ENCODE results near the gene ERFL.
"Not testable (repeated sequence)": the region's sequence is repeated elsewhere in the genome, so short reads cannot be mapped to it uniquely, and the experiment has no call there.

The ERFL gene

DNA sequence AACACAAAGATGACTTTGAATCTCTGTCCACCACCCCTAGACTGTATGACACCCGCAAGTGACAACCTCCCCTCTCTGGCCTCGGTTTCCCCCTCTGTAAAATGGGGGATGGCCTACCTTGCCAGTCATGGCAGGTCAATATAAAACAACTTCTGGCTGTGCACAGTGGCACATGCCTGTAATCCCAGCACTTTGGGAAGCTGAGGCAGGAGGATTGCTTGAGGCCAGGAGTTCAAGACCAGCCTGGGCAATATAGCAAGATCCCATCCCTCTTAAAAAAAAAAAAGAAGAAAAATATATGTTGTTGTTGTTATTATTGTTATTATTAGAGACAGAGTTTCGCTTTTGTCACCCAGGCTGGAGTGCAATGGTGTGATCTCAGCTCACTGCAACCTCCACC lies 52.3 kb downstream of the ERFL start:
- not testable (repeated sequence) for DNase-seq

- DNase-seq = peak; percentile 53
Measured at GRCh38 chr19:41872775-41873647, 55.2 kb downstream of the ERFL start.

DNA sequence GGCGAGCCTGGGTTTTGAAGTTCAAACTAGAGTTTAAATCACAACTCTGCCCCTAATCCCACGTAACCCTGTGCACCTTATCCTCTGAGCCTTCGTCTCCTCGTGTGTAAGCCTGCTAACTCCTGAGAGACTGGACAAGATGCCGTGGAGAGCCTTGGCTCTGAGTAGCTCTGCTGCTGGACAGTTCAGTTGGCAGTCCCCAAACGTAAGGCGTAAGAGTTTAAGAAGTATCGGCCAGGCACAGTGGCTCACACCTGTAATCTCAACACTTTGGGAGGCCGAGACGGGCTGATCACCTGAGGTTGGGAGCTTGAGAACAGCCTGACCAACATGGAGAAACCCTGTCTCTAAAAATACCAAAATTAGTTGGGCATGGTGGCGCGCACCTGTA lies 55.9 kb downstream of the ERFL start:
- no peak for DNase-seq

- peak; percentile 63 for DNase-seq
Measured at GRCh38 chr19:41871573-41872383, 56.5 kb downstream of the ERFL start.

DNA sequence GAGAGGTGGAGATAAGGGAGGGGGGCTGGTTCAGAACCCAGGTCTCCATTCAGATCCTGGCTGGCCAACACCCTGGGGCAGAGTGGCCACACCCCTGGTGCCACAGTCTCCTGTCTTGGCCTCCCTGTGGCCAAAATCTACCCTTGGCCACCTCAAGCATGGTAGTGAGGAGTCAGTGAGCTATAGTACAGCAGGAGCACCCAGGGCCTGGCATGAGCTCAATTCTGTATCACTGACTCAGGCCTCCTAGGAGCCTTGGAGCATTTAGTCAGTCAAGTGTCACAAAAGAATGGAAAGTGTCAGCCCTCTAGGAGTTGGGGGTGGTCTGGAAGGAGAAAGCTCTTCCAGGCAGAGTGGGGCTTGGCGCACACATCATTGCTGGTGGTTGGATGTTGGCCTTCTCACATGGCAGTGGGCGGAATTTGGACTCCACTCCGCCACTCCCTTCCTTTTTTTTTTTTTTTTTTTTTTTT lies 57.8 kb downstream of the ERFL start:
- no peak for DNase-seq

DNA sequence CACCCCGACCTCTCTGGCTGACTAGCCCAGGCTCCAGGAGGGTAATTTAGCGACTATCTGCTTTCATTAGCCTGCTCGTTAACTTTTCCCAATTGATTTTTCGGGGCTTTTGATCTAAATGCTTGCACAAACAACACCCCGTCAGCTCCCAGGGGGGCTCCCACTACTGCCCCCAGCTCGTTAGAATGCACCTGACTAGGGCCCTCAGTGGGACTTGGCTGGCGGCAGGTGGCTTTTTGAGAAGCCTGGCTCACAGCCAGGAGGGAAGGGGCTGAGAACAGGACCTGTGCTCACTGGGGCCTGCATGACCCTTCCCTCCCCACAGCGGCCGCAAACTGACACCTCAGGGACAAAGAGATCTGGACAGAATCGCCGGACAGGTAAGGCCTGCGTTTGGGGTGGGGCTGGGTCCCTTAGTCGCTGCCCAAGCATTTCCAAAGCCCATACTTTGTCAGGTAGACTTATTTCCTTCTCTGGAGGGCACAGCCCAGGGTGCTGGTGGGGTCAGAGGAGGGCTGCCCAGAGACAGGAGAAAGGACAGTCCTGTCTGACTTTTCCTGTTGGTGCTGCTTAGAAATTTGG lies 58.8 kb downstream of the ERFL start:
- DNase-seq = no peak

DNA sequence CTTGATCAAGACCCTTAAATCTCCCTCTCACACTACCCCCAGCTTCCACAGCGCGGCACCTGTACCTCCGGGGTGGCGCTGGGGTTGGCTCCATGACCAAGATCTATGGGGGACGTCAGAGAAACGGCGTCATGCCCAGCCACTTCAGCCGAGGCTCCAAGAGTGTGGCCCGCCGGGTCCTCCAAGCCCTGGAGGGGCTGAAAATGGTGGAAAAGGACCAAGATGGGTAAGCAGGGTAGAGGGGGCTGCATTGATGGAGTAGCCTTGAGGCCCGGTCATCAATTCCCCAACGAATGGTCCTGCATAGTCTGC lies 59.3 kb downstream of the ERFL start:
- no peak for DNase-seq

DNA sequence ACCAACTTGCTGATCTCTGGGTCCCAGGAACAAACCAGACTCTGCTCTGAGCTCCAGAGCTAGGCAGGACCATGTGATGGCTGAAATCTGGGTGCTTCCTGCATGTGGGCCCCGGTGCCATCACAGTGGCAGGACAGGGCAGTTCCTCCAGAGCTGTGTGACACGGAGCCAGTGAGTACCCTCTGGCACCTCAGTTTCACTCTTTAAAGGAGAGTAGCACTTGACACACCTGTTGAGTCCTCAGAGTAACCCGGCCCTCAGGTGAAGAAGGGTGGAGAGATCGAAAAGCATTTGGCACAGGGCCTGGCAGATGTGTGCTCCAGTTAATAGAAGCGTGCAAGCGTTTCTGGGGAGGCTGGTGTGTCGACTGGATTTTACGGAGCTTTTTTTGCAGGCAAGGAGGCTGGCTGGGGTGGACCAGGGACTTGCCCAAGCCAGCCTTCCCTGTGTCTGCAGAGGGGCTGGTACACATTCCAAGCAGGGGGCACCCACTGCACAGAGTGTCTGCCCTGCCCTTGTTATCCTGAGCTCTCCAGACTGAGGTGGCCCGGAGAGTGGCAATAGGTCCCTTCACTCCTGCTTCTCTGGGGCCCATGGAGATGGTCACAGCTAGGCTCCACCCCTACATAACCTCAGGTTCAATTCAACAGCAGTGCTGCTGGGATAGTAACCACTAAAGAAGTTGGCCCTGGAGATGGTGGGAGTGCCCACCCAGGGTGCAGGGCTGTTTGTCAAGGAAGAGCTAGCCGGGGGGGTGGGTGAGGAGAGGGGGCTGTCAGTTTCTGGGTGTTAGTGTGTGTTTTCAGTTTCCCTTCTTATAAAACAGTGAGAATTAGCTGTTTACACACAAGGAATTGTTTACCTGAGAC lies 59.9 kb downstream of the ERFL start:
- DNase-seq = no peak

DNA sequence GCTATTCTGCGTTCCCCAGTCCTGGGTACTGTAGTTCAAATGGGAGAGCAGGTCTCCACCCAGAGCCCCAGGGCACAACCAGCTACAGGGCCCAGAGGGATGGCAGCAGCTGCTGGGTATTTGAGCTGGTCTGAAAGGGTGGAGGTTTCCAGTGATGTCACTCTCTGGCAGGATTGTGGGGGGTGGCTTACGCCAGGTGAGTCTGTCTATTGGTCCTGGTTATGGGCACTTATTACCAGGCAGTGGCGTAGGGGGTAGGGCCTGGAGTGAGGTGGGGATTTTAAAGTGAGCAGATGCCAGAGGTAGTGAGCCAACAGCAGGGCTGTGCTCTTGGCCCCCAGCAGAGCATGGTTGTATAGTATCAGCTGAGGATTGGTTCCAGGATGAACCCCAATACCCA lies 62.0 kb downstream of the ERFL start:
- DNase-seq = no peak

- no peak for DNase-seq
Measured at GRCh38 chr19:41864374-41864773, 63.9 kb downstream of the ERFL start.

DNA sequence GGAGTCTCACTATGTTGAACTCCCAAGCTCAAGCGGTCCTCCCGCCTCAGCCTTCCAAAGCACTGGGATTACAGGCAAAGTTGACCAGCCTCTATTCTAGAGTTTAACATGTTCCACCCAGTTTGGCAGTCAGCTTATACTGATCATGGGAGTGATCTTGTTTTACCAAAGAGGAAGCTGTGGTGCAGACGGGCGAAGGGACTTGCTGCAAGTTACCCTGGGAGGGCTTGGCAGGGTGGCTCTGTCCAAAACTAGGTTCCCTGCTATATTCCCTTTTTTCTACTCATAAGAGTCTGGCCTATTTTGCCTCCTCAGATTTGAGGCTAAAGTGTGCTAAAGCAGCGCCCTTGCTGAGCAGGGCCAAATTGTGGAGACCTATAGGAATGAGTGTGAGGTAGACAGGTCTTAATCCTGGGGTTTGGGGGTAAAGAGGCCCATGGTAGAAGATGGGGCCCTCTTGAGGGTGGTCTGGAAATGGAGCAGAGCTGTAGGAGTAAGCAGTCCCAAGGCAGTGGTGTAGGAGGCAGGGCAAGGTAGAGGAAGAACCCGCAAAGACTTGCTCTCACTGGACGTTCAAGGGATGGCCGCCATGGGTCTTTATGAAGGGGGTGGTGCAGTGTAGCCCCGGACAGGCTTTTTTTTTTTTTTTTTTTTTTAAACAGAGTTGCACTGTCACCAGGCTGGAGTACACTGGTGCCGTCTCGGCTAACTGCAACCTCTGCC lies 64.9 kb downstream of the ERFL start:
- no peak for DNase-seq

- no peak for DNase-seq
Measured at GRCh38 chr19:41862445-41862986, 65.7 kb downstream of the ERFL start.

DNA sequence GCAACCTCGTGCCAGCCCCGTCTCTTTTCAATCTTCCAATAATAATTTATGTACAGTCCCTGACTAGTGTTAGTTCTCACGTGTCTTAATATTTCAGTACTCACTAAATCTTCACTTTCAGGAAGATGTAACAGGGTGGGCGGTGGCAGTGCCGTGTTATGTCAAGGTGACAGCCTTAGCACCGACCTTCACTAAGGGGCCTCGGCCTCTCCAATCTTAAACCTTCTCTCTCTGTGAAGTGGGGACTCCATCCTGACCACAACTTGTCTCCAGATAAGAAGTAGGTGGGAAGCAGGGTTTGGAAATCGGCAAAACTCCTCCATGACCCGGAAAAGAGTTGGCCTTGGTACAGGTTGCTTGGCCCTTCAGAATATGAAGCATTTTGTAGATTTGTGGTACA lies 66.4 kb downstream of the ERFL start:
- DNase-seq = no peak

DNA sequence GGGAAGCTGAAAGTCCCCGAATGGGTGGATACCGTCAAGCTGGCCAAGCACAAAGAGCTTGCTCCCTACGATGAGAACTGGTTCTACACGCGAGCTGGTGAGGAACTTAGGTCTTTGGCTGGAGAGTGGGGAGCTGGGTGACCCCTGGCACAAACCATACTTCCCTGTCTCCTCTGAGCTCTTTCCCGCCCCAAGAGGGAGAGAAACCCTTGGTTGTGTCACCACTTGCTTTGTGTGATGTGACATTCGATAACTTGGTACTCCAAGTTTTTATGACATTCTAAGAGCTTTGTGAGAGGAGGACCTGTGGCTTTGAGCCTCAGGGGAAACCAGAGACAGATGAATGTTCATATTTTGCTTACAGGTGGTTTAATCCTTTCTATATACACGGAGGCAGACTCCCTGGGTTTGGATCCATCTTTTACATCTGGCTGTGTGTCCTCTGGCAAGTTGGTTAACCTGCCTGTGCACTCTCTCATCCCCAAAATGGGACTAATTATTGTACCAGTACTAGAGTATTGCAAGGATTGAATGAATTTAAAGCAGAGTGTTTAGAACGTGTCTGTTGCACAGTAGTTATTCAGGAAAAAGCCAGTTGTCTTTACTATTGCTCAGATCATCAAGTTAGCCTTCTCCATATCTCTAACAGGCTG lies 67.0 kb downstream of the ERFL start:
- no peak for DNase-seq

GRCh38 chr19:41860419-41861115 lies 67.7 kb downstream of the ERFL start:
- peak; percentile 48 for DNase-seq

DNA sequence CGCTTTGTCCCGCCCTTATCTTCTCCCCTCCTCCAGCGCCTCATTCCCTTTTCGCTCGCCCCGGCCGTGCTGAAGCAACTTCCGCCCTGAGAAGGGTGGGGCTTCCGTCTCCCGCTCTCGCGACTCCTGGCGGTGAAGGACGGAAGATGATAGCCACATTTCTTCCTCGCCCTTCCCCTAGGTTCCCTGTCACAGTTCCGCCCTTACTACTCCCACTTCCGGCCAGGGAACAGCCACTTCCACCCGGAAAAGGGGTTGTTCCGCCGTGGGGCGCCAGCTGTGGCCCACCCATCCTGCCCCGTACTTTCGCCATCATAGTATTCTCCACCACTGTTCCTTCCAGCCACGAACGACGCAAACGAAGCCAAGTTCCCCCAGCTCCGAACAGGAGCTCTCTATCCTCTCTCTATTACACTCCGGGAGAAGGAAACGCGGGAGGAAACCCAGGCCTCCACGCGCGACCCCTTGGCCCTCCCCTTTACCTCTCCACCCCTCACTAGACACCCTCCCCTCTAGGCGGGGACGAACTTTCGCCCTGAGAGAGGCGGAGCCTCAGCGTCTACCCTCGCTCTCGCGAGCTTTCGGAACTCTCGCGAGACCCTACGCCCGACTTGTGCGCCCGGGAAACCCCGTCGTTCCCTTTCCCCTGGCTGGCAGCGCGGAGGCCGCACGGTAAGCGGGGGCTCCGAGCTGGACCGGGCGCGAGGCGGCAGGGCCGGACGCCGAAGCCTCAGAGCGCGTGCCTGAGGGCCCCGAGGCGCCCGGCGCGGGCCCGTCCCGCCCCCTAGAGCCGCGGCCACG lies 68.4 kb downstream of the ERFL start, which contains the start of gene RPS19:
Gene RPS19 (plus strand): TSS at position 638 of the 801 bp plus-strand sequence. CDS start 520 bp downstream, outside the sequence.
- DNase-seq = peak; percentile 97

GRCh38 chr19:41859213-41859617 lies 69.0 kb downstream of the ERFL start:
- no peak for DNase-seq
